MM.1S (cell line): ENCODE data around the gene MYBL2.

Source experiments
- DNase-seq: peaks from one replicate; pipeline ENCODE4 v3.0.0-alpha.2; 2015
- H2AFZ ChIP-seq: fragments of 300-600 bp; sonication (generic); 2 replicates; pipeline ENCODE4 v1.6.0; 2016; ENCODE audit warnings: antibody characterized with exemption, low read length
- H3F3A ChIP-seq: fragments of 300-600 bp; sonication (generic); 2 replicates; pipeline ENCODE4 v1.6.1; 2016; ENCODE audit warnings: mild to moderate bottlenecking, antibody characterized with exemption, low read length, moderate library complexity, mixed read lengths; ENCODE audit not compliant: insufficient read depth
- H3K27ac ChIP-seq: fragments of 300-600 bp; sonication (generic); 2 replicates; pipeline ENCODE4 v1.5.1; 2016; ENCODE audit warnings: mild to moderate bottlenecking, low read length
- H3K27me3 ChIP-seq: fragments of 300-600 bp; sonication (generic); replicated peaks from 2 replicates; pipeline ENCODE4 v1.6.0; 2016; ENCODE audit warnings: low read length; ENCODE audit not compliant: insufficient read depth
- H3K36me3 ChIP-seq: fragments of 300-600 bp; sonication (generic); replicated peaks from 2 replicates; pipeline ENCODE4 v1.6.1; 2016; ENCODE audit warnings: mild to moderate bottlenecking, low read length, mixed read lengths; ENCODE audit not compliant: insufficient read depth
- H3K4me1 ChIP-seq: fragments of 300-600 bp; sonication (generic); 2 replicates; pipeline ENCODE4 v1.6.1; 2016; ENCODE audit warnings: low read length, mixed read lengths
- H3K4me2 ChIP-seq: fragments of 300-600 bp; sonication (generic); 2 replicates; pipeline ENCODE4 v1.6.0; 2016; ENCODE audit warnings: low read depth, low read length
- H3K4me3 ChIP-seq: fragments of 300-600 bp; sonication (generic); 2 replicates; pipeline ENCODE4 v1.5.1; 2016; ENCODE audit warnings: low read length, mixed read lengths
- H3K79me2 ChIP-seq: fragments of 300-600 bp; sonication (generic); 2 replicates; pipeline ENCODE4 v1.6.1; 2016; ENCODE audit warnings: mixed run types, low read length, mixed read lengths
- H3K9ac ChIP-seq: fragments of 300-600 bp; sonication (generic); 2 replicates; pipeline ENCODE4 v1.6.1; 2016; ENCODE audit warnings: low read length, mixed read lengths
- H3K9me2 ChIP-seq: fragments of 300-600 bp; sonication (generic); replicated peaks from 2 replicates; pipeline ENCODE4 v1.6.1; 2016; ENCODE audit warnings: mild to moderate bottlenecking, low read length, mixed read lengths; ENCODE audit not compliant: insufficient read depth
- H3K9me3 ChIP-seq: fragments of 300-600 bp; sonication (generic); replicated peaks from 2 replicates; pipeline ENCODE4 v1.6.1; 2016; ENCODE audit warnings: mild to moderate bottlenecking, low read length, mixed read lengths; ENCODE audit not compliant: insufficient read depth
- H4K20me1 ChIP-seq: fragments of 300-600 bp; sonication (generic); 2 replicates; pipeline ENCODE4 v1.6.1; 2016; ENCODE audit warnings: mild to moderate bottlenecking, low read length, moderate library complexity, mixed read lengths; ENCODE audit not compliant: insufficient read depth
- CTCF ChIP-seq: fragments of 300-600 bp; sonication (generic); IDR thresholded peaks from 2 replicates; pipeline ENCODE4 v1.5.1; 2016; ENCODE audit warnings: antibody characterized with exemption, low read length, mixed read lengths
- EZH2 ChIP-seq: fragments of 300-600 bp; sonication (generic); optimal IDR thresholded peaks from 2 replicates; pipeline ENCODE3; 2017; ENCODE audit warnings: low read depth, mild to moderate bottlenecking, antibody characterized with exemption, low read length, mixed read lengths
- EZH2phosphoT487 ChIP-seq: fragments of 300-600 bp; sonication (generic); IDR thresholded peaks from 2 replicates; pipeline ENCODE4 v1.6.1; 2018; ENCODE audit warnings: antibody characterized with exemption, low read length

Gene MYBL2

GRCh38 chr20:43690943-43691598 lies 24.2 kb downstream of the MYBL2 start:
- no peak overlapping the region for H3K4me2 ChIP-seq
- H3K9ac ChIP-seq, result no peak overlapping the region
- H3F3A ChIP-seq, result no peaks in the 10 kb centered on the region
- H3K27me3 ChIP-seq, result no peaks in the 10 kb centered on the region
- 0 out of 2 replicates have a peak, but pooled peaks cover 6% of the 10 kb centered on the region for H3K4me1 ChIP-seq
- TF ChIP-seq CTCF, result no peak
- no peak for TF ChIP-seq EZH2
- TF ChIP-seq EZH2phosphoT487, result no peak
- peaks cover 40% of the 10 kb centered on the region for H3K79me2 ChIP-seq
- no peak overlapping the region for H3K4me3 ChIP-seq
- no peaks in the 10 kb centered on the region for H3K9me3 ChIP-seq
- H3K36me3 ChIP-seq, result peaks cover 4% of the 10 kb centered on the region; the same call in 1 of the 2 replicates
- no peaks in the 10 kb centered on the region for H4K20me1 ChIP-seq
- H3K9me2 ChIP-seq, result no peaks in the 10 kb centered on the region
- H2AFZ ChIP-seq, result no peak overlapping the region
- no peak for DNase-seq
- no peak overlapping the region for H3K27ac ChIP-seq

- Histone ChIP-seq H3K79me2 (peaks cover 36% of the 10 kb centered on the region), H3K4me1 (0 out of 2 replicates have a peak, but pooled peaks cover 6% of the 10 kb centered on the region), H3F3A (no peaks in the 10 kb centered on the region), H3K9ac (no peak overlapping the region), H3K9me3 (no peaks in the 10 kb centered on the region), H3K4me3 (no peak overlapping the region), H4K20me1 (no peaks in the 10 kb centered on the region), H2AFZ (no peak overlapping the region), H3K9me2 (no peaks in the 10 kb centered on the region), H3K27ac (no peak overlapping the region), H3K27me3 (no peaks in the 10 kb centered on the region), H3K36me3 (peaks cover 4% of the 10 kb centered on the region; the same call in 1 of the 2 replicates), H3K4me2 (no peak overlapping the region)
- peak; percentile 65 for DNase-seq
- TF ChIP-seq EZH2phosphoT487, result no peak
- peak; percentile 79 for TF ChIP-seq CTCF
- TF ChIP-seq EZH2, result no peak
These were observed 25.1 kb downstream of the MYBL2 start for GRCh38 chr20:43691928-43692524.

- Histone ChIP-seq H4K20me1 (no peaks in the 10 kb centered on the region), H3F3A (no peaks in the 10 kb centered on the region), H3K27me3 (no peaks in the 10 kb centered on the region), H3K9me2 (no peaks in the 10 kb centered on the region), H3K4me1 (0 out of 2 replicates have a peak, but pooled peaks cover under 1% of the 10 kb centered on the region), H3K79me2 (peaks cover 25% of the 10 kb centered on the region), H3K27ac (no peak overlapping the region), H3K4me2 (no peak overlapping the region), H3K36me3 (peaks cover 4% of the 10 kb centered on the region), H3K9me3 (no peaks in the 10 kb centered on the region), H2AFZ (no peak overlapping the region), H3K4me3 (no peak overlapping the region), H3K9ac (no peak overlapping the region)
- no peak for DNase-seq
- TF ChIP-seq CTCF (no peak), EZH2phosphoT487 (no peak), EZH2 (no peak)
These were observed 27.8 kb downstream of the MYBL2 start for GRCh38 chr20:43694763-43695162.
